ENCODE data around the gene FOXL2. TPM values are rescaled to one million over a fixed set of nuclear protein-coding genes. Genes with fewer than 3 reads are reported as not detected.

The FOXL2 gene
- total RNA-seq, result under 1 TPM in 1 of 2 experiments, not detected in 1; 0.15 TPM

GRCh38 chr3:138946663-138947494 is at the start of gene FOXL2, which contains the start of gene FOXL2NB:
TSS of gene FOXL2 (minus strand) at chr3:138947137. CDS start at chr3:138946722, 415 bp downstream.
TSS of gene FOXL2NB (plus strand) at chr3:138947217. CDS start at chr3:138947365, 148 bp downstream.
- ChIA-PET POLR2A (no interaction called here), CTCF (interaction anchor here (0.9 to 1.1 kb wide), 2 partner anchors 11 to 31 kb away, joined by 3 to 4 read pairs; no protein-coding TSS in a partner anchor)

GRCh38 chr3:138995706-138996105 is 48.8 kb upstream of the FOXL2 start:
- ChIA-PET CTCF (no interaction called here), POLR2A (no interaction called here)

GRCh38 chr3:138987181-138987580 is 40.2 kb upstream of the FOXL2 start:
- CTCF ChIA-PET, result no interaction called here

GRCh38 chr3:138985932-138986331 is 39.0 kb upstream of the FOXL2 start:
- POLR2A ChIA-PET, result no interaction called here
- CTCF ChIA-PET, result no interaction called here

More at GRCh38 chr3:138987181-138987580, 40.2 kb upstream of the FOXL2 start:
- POLR2A ChIA-PET, result no interaction called here

- POLR2A ChIA-PET, result no interaction called here
- CTCF ChIA-PET, result no interaction called here
Observed at GRCh38 chr3:138984816-138985215, 37.9 kb upstream of the FOXL2 start.

- CTCF ChIA-PET, result no interaction called here
Observed at GRCh38 chr3:138976047-138976446, 29.1 kb upstream of the FOXL2 start.

GRCh38 chr3:138975351-138975750 is 28.4 kb upstream of the FOXL2 start:
- ChIA-PET CTCF (no interaction called here), POLR2A (no interaction called here)

More at GRCh38 chr3:138976047-138976446, 29.1 kb upstream of the FOXL2 start:
- POLR2A ChIA-PET, result no interaction called here

GRCh38 chr3:138974462-138974861 is 27.5 kb upstream of the FOXL2 start:
- POLR2A ChIA-PET, result no interaction called here

GRCh38 chr3:138972941-138973340 is 26.0 kb upstream of the FOXL2 start:
- CTCF ChIA-PET, result no interaction called here
- POLR2A ChIA-PET, result interaction anchor here (0.6 kb wide), 1 partner anchor 109 kb away, joined by 3 read pairs; no protein-coding TSS in a partner anchor

More at GRCh38 chr3:138974462-138974861, 27.5 kb upstream of the FOXL2 start:
- CTCF ChIA-PET, result no interaction called here

GRCh38 chr3:138971766-138972320 is 24.9 kb upstream of the FOXL2 start:
- ChIA-PET POLR2A (no interaction called here), CTCF (no interaction called here)

GRCh38 chr3:138964923-138965322 is 18.0 kb upstream of the FOXL2 start:
- CTCF ChIA-PET, result no interaction called here
- POLR2A ChIA-PET, result no interaction called here

- ChIA-PET CTCF (no interaction called here), POLR2A (no interaction called here)
Observed at GRCh38 chr3:138964264-138964663, 17.3 kb upstream of the FOXL2 start.

- ChIA-PET CTCF (no interaction called here), POLR2A (no interaction called here)
Observed at GRCh38 chr3:138962854-138963560, 16.1 kb upstream of the FOXL2 start.

GRCh38 chr3:138960417-138960852 is 13.5 kb upstream of the FOXL2 start:
- CTCF ChIA-PET, result interaction anchor here (1.3 to 1.6 kb wide), 2 partner anchors 24 to 45 kb away, joined by 3 to 4 read pairs; no protein-coding TSS in a partner anchor
- POLR2A ChIA-PET, result no interaction called here

- CTCF ChIA-PET, result interaction anchor here (1.1 to 2.2 kb wide), 2 partner anchors 9 to 14 kb away, joined by 3 to 7 read pairs; no protein-coding TSS in a partner anchor
- POLR2A ChIA-PET, result no interaction called here
Observed at GRCh38 chr3:138950701-138951100, 3.8 kb upstream of the FOXL2 start.

GRCh38 chr3:138950006-138950644 is 3.2 kb upstream of the FOXL2 start:
- ChIA-PET CTCF (interaction anchor here (1.1 to 2.2 kb wide), 3 partner anchors 8 to 14 kb away, joined by 3 to 8 read pairs (median 7); no protein-coding TSS in a partner anchor), POLR2A (no interaction called here)

- CTCF ChIA-PET, result interaction anchor here (1.1 to 2.2 kb wide), 4 partner anchors 8 to 13 kb away, joined by 3 to 10 read pairs (median 8); no protein-coding TSS in a partner anchor
- POLR2A ChIA-PET, result no interaction called here
Observed at GRCh38 chr3:138949445-138950005, 2.6 kb upstream of the FOXL2 start.

- ChIA-PET CTCF (interaction anchor here (1.6 to 1.9 kb wide), 2 partner anchors 9 to 13 kb away, joined by 8 to 10 read pairs; no protein-coding TSS in a partner anchor), POLR2A (no interaction called here)
Observed at GRCh38 chr3:138949002-138949418, 2.1 kb upstream of the FOXL2 start.

GRCh38 chr3:138948371-138949001 is 1.5 kb upstream of the FOXL2 start:
- CTCF ChIA-PET, result interaction anchor here (0.7 to 1.9 kb wide), 3 partner anchors 9 to 249 kb away, joined by 3 to 10 read pairs (median 8); no protein-coding TSS in a partner anchor
- POLR2A ChIA-PET, result no interaction called here

Measured in activated CD8-positive, alpha-beta memory T cell treated with anti-CD3 and anti-CD28 coated beads for 36 hours (primary cell).